ENCODE measurements around the gene ATP4B. TPM values are rescaled to one million over a fixed set of nuclear protein-coding genes. Genes with fewer than 3 reads are reported as not detected.

Gene ATP4B
- total RNA-seq, 1 donor from 2014 or later, result not detected

- no peak overlapping the region for H3K4me3 ChIP-seq (ENCODE audit: low read depth, low read length)
- no peak for TF ChIP-seq CTCF (conservative IDR thresholded peaks at IDR 0.05; ENCODE audit: low read depth, low read length)
- DNase-seq (ENCODE audit: low read depth), result no peak
Observed at GRCh38 chr13:113639616-113640262, 18.3 kb downstream of the ATP4B start.

GRCh38 chr13:113638806-113639205 lies 19.2 kb downstream of the ATP4B start:
- TF ChIP-seq CTCF (conservative IDR thresholded peaks at IDR 0.05; ENCODE audit: low read depth, low read length), result no peak

GRCh38 chr13:113638173-113638746 lies 19.7 kb downstream of the ATP4B start:
- H3K4me3 ChIP-seq (ENCODE audit: low read depth, low read length), result no peak overlapping the region
- no peak for DNase-seq (ENCODE audit: low read depth)
- TF ChIP-seq CTCF (conservative IDR thresholded peaks at IDR 0.05; ENCODE audit: low read depth, low read length), result no peak

More at GRCh38 chr13:113638806-113639205, 19.2 kb downstream of the ATP4B start:
- no peak for DNase-seq (ENCODE audit: low read depth)
- no peak overlapping the region for H3K4me3 ChIP-seq (ENCODE audit: low read depth, low read length)

GRCh38 chr13:113637262-113638160 lies 20.5 kb downstream of the ATP4B start:
- DNase-seq (ENCODE audit: low read depth), result no peak
- H3K4me3 ChIP-seq (ENCODE audit: low read depth, low read length), result no peak overlapping the region
- no peak for TF ChIP-seq CTCF (conservative IDR thresholded peaks at IDR 0.05; ENCODE audit: low read depth, low read length)

GRCh38 chr13:113636266-113636963 lies 21.6 kb downstream of the ATP4B start:
- H3K4me3 ChIP-seq (ENCODE audit: low read depth, low read length), result no peak overlapping the region
- no peak for TF ChIP-seq CTCF (conservative IDR thresholded peaks at IDR 0.05; ENCODE audit: low read depth, low read length)
- DNase-seq (ENCODE audit: low read depth), result no peak

GRCh38 chr13:113635709-113636108 lies 22.3 kb downstream of the ATP4B start:
- no peak for DNase-seq (ENCODE audit: low read depth)
- TF ChIP-seq CTCF (conservative IDR thresholded peaks at IDR 0.05; ENCODE audit: low read depth, low read length), result no peak
- H3K4me3 ChIP-seq (ENCODE audit: low read depth, low read length), result no peak overlapping the region

Measured in epithelial cell of proximal tubule (primary cell).